Activated CD8-positive, alpha-beta memory T cell treated with anti-CD3 and anti-CD28 coated beads, Interleukin-2, amount 50 U/mL, for 1 hour (primary cell): Measurements from ENCODE around the gene FAM3D.
"Not testable (repeated sequence)": the region's sequence is repeated elsewhere in the genome, so short reads cannot be mapped to it uniquely, and the experiment has no call there.

ENCODE experiments used
- DNase-seq: peaks from one replicate; pipeline ENCODE4 v3.0.0-alpha.2; 2020; ENCODE audit errors: extremely low read depth

Gene FAM3D, protein sequence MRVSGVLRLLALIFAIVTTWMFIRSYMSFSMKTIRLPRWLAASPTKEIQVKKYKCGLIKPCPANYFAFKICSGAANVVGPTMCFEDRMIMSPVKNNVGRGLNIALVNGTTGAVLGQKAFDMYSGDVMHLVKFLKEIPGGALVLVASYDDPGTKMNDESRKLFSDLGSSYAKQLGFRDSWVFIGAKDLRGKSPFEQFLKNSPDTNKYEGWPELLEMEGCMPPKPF

DNA sequence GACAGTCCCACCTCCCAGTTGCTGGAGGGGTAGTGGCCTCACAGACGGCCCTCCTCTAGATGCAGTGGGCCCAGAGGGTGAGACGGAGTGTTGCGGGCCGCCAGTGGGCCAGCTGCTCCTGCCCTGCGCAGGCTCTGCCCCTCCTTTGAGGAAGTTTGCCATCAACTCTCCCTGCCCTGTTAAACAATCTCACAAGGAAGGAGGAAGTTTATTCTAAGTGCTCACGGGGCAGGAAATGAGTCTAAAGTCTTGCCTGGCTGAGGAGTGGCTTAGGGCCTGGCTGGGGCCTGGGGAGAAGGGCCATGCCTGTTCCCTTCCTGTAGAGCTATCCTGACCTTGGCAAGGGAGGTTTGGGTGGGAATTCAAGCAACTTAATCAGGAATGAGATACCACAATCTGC lies at the start of gene FAM3D:
FAM3D (minus strand) TSS at position 92 of the 400 bp plus-strand sequence. CDS start 11,211 bp downstream, outside the sequence.
- DNase-seq = no peak

DNA sequence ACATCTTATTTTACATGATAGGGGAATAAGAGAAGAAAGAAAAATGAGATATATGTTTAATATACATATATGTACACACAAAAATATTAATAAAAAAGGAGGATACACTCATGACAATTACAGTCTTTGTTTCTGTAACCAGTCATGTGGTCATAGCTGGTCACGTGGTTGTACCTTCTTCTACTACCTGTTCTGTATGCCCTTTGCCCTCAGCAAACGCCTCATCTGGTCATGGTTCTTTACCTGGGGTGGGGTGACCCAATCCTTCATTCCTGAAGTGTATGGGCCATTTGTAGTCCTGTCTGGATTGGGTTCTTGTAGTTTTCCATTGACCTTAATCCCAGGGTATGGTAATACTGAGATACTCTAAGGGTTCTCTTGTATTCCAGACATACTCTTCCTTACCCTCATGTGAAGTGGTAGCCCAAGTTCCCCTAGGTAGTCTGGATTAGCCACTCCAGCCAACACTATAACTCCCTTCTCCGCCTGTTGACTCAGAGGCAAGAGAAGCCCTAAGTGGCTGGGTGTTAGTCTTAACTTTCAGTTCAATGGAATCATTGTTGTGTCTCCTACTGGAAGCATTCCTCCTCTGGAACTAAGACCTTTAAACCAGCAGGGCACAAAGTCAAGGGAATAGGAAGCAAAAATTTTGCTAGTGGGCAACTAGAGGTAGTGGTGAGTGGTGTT lies 47.3 kb upstream of the FAM3D start:
- no peak for DNase-seq

DNA sequence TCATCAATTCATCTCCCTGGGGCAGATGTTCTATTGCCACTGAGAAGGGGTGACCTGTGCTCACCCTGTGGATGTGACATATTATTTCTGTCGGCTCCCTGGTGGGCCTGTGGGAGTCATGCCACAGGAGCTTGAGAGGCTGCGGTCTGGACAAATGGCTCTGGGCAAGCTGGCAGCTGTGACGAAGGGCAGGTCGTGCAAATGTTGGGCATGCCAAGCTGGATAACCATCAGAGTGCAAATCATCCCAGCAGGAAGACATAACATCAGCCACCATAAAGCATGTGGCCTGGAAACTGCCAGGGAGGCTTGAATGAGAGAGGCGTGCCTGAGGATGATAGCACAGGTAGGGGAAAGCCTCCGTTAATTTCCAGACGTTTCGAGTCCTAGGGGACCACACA lies 45.3 kb upstream of the FAM3D start:
- DNase-seq = no peak

DNA sequence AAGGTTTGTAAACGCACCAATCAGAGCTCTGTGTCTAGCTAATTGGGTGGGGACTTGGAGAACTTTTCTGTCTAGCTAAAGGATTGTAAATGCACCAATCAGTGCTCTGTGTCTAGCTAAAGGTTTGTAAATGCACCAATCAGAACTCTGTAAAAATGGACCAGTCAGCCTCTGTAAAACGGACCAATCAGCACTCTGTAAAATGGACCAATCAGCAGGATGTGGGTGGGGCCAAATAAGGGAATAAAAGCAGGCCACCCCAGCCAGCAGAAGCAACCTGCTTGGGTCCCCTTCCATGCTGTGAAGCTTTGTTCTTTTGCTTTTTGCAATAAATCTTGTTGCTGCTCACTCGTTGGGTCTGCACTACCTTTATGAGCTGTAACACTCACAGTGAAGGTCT lies 42.4 kb upstream of the FAM3D start:
- DNase-seq = not testable (repeated sequence)

DNA sequence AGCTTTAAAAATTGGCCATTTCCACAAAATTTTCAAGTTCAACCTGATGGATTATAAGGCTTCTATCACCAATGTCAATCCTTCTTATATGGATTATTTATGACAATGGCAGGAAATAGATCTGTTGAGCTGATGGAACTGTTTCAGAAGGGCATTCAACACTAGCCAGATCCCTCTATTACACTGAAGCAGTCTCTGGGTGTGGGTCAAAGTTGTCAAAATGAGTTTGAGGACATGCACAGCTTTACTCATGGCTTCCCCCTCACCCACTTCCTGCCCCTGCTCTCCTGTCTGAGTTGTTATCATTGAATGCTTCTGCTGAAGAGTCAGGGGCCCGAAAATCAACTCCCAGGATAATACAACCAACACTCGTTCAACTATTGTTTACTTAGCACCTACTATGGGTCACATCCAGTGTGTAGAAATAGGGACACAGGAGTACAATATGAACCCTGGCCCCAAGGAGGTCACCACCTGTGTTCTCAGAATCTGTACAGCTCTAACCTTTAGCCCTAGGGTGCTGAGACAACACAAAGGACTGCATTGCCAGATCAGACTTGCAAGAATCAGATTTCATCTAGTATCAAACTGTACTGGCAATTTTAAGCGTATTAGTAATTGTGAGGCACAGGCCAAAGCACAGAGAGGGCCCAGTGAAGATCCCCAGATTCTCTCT lies 41.7 kb upstream of the FAM3D start:
- DNase-seq = no peak

DNA sequence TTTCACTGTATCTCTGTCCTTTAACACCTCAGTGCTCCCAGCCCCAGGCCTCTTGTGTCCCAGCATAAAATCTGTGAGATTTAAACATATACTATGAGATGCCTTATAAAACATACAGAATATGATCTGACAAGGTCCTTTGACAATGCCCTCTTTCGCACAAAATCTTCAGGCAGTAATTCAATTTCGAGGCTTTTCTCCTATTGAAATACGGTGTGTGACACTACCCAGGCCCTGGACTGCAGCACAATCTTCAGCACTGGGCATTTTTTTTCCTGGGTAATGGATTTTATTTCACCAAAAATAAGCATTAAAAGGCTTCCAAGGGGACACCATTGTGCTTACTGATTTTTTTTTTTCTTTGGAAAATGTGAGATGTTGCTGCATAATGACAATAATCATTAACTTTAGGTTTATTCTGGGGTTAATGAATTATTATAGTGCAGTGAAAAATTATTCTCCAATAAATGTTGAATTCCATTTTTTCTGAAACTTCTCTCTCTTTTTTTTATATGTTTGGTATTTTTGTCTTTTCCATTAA lies 40.9 kb upstream of the FAM3D start:
- no peak for DNase-seq

DNA sequence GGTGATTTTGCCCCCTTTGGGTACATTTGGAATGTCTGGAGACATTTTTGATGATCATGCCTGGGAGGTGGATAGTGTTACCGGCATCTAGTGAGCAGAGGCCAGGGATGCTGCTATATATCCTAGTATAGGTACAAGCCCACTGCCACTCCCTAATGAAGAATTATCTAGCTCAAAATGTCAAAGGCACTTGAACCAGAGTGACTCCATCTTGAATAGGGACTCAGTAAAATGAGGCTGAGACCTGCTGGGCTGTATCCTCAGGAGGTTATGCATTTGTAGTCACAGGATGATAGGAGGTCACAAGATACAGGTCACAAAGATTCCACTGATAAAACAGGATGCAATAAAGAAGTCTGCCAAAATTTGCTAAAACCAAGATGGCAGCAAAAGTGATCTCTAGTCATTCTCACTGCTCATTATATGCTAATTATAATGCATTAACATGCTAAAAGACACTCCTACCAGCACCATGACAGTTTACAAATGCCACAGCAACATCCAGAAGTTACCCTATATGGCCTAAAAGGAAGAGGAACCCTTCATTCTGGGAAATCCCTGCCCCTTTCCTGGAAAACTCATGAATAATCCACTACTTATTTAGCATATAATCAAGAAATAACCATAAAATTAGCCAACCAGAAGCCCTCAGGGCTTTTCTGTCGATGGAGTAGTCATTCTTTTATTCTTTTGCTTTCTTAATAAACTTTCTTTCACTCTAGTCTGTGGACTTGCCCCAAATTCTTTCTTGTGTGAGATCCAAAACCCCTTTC lies 40.0 kb upstream of the FAM3D start:
- DNase-seq = no peak

DNA sequence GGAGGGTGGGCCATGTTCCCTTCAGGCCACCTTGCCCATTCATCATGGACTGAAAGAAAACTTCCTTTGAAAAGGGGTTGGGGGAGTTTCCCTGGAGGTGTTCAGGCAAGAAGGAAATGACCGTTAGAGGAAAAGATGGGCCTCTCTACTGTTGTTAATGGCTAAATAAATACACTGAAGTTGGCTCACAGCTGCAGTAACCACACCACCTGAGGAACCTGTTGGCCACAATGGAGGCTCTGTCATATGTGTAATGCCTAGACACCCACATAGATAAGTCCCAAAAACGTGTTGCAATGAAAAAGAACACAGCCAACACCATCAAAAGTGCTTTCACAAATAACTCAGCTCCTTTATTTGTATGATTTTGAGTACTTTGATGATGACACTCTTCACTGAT lies 38.2 kb upstream of the FAM3D start:
- DNase-seq = no peak

DNA sequence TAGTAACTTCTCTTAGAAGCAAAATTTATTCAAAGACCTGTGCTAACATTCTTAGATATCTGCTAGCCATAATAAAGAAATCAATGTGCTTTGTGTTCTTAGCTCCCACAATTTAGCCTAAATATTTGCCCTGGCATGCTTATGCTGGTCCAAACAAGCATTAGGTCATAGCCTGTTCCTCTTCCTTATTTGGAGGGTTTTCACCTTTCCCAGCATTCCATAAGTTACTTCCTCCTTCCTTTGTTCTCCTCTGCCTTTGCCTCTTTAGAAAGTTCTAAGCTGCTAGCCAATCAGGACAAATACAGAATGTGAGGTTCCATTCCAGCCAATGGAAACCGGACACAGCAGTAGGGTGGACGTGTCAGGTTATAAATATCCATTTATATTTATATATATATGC lies 37.7 kb upstream of the FAM3D start:
- not testable (repeated sequence) for DNase-seq

DNA sequence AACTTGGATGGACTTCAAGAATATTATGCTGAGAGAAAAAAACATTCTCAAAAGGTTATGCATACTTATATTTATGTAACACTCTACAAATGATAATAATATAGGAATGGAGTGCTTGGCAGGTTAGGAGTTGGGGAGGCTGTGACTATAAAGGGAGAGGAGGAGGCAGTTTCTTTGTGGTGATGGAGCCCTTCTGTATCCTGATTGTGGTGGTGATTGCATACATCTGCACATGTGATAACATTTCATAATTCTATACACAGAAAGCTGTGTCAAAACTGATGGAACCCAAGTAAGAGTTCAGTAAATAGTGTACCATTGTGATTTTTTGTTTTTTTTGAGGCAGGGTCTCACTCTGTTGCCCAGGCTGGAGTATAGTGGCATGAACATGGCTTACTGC lies 31.7 kb upstream of the FAM3D start:
- DNase-seq = no peak

DNA sequence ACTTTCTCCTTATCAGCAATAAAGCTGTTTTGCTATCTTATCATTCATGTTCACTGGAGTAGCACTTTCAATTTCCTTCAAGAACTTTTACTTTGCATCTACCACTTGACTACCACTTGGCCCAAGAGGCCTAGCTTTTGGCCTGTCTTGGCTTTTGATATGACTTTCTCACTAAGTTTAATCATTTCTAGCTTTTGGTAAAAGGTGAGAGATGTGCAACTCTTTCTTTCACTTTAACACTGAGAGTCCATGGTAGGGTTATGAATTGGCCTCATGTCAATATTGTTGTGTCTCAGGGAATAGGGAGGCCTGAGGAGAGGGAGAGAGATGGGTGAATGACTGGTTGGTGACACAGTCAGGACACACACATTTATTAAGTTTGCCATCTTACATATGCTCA lies 31.0 kb upstream of the FAM3D start:
- DNase-seq = no peak

DNA sequence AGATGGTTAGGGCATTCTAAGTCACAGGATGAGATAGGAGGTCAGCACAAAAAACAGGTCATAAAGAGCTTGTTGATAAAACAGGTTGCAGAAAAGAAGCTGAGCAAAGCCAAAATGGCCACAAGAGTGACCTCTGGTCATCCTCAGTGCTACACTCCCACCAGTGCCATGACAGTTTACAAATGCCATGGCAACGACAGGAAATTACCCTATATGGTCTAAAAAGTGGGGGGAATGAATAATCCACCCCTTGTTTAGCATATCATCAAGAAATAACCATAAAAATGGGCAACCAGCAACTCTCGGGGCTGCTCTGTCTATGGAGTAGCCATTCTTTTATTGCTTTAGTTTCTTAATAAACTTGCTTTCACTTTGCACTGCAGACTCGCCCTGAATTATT lies 30.2 kb upstream of the FAM3D start:
- DNase-seq = not testable (repeated sequence)

DNA sequence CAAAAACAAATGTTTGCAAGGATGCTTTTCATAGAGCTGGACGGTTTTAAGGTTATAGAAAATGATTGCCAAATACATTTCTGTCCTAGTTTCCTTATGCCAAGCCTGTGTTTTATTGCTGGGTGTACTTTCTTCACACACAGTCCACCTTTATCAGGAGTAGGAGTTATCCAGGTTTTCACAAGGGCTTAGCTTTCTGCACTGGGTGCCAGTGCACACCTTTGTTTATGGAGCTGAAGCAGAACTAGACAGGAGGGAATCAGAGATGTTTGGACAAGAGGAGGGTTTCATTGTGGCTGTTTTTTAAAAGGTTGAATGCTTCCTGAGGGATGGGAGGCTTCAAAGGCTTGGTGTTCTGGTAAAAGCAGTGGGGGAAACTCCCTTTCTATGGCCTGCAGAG lies 29.5 kb upstream of the FAM3D start:
- no peak for DNase-seq

DNA sequence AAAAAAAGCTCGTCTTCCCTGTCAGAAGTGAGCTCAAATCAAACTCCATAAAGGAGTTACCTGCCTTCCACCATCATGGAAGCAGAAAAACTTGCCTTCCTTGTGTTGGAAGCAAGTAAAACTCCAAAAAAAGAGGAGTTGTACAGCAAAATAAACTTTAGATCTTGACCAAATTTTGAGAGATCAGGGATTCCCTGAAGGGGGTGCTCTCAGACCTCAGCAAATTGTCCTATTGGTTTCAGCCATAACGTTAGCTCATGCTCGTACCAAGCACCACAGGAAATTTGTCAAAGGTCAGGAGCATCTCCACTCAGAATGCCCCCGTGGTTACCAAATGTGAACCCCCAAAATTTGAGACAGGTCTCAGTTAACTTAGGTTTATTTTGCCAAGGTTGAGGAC lies 28.7 kb upstream of the FAM3D start:
- DNase-seq = not testable (repeated sequence)

DNA sequence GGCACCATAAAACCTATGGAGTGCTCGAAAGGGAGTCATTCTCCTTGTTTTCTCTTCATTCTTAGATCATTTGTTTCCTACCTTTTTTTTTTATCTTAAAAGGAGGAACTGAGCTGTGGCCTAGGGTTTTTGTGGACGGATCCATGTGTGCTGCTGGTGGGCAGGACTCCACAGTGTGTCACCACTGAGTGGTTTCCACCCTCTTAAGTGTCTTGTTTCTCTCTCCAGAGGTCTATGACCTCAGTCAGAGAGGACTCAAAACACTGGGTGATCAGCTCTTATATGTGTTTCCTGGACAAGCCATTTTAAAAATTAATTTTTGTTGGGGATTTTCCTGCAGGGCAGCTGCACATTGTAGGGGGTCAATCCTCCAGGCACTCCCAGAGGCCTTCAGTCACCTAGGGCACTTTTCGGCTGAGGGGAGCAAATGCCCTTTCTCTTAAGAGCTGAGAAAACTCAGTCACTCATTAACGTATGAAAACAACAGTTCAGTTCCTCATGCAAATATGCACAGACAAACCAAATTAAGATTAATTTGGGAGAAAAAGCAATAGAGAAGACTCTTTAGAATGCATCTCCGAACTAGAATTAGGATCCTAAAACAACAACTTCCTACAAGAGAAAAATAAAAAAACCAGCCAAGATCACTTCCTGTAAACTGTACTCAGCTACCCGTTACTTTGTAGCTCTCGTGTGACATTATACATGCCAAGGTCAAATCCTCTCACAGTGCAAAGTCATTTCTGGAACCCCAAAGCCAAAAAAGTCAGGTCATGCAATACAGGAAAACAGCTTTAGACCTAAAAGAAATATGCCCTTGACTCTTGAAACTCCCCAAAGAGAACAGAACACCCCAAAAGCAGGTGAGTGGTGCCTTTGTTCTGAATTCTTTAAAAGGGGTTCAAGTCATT lies 27.6 kb upstream of the FAM3D start:
- DNase-seq = no peak

DNA sequence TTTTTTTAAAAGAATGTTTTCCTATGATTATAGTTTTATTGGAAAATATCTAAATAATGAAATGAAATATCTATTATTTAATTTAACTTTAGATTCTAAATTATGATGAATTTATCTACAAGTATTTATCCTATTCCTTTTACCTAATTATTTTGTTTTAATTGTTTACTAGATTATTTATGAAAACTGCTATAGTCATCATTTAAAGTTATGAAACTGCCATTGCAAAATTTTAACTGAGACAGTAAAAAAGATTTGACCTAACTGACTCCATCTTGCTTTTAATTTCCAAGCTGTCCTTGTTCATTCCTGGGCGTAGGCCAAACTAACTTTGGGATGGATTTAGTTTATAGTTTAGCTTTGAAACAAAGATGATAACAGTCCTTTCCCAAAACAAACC lies 25.9 kb upstream of the FAM3D start:
- no peak for DNase-seq

DNA sequence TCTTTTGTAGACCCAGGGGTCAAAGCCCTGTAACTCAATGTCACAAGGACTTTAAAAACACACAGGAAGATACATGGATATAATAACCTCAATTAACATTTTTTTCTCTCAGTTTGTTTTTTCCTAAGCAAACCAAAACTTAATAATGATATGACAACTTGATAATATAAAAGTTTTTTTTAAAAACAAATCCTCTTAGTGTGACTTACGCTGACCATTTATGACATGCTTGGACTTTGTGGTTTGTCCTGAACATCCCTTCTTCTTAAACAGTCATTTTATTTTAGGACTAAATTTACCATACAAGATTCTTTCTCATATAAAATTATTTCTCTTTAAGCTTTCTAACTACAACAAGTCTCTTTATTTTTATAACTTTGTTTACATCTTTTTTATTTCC lies 25.4 kb upstream of the FAM3D start:
- no peak for DNase-seq

DNA sequence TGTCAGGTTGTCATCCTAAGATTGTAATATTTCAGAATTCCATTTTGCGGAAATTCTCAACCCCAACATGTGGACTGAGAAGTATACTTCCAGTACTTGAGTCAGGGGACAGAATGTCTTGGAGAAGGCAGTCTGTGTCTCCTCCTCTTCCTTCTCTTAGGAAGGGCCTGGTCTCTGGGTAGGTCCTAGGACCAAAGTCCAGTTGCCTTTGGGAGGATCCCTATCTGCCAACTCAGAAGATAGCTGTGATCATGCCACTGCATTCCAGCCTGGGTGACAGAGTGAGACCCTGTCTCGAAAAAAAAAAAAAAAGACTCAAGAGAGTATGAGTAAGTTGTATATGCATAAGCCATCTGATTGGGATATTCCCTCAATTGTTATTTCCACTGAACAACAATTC lies 23.9 kb upstream of the FAM3D start:
- DNase-seq = no peak

DNA sequence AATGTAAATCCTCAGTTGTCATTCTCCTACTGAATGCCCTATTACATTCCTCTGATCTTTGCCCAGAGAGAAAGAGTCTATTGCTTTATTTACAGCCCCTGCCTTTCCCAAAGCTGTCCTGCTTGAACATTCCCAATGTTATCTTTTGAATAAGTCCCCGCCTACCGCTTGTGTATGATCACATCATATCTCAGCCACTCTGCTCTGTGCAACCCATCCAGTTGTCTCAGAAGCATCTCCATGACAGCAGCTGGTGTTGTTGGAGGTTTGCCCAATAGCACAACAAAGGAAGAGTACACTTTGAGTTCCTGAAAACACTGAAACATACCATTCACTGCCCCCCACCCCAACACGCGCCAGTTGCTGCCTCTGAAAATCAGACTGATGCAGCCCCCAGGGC lies 22.0 kb upstream of the FAM3D start:
- DNase-seq = no peak

DNA sequence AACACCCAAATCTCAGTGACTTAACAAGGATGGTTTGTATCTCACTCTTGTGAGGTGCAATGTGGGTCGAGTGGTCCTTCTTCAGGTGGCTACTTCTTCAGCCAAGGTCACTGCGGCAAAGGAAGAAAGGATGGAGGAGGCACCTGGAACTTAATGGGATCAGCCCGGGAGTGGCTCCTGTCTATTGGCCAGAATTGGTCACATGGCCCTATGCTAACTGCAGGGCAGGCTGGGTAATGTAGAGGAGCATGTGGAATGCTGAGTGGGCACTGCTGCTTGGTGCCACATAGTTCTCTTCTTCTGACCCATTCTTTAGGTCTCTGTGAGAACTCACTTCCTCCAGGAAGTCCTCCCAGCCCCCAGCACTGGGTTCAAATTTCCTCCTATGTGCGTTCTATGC lies 20.3 kb upstream of the FAM3D start:
- no peak for DNase-seq

DNA sequence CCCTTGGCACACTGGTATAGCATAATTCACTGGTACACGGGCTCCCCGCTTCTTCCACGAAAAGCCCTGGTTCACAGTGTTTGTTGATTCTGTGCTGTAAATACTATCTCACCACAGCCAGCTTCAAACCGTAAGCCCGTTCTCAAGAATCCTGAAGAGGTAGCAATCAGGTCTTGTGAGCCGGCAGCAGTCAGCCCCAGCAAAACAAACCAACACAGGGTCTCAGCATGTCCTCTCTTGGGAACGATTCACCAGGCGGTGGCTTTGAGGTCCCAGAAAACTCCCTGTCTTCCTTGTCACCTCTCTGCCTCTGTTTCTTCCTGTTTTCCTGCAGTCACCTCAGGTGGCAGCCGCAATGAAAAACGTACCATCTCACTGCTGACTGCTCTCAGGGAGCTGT lies 19.1 kb upstream of the FAM3D start:
- DNase-seq = no peak
